Measurements from ENCODE around the gene CYP21A2.

GRCh38 chr6:32047539-32047854 is 9.3 kb downstream of the CYP21A2 start:
- TF ChIP-seq POLR2A (IDR thresholded peaks at IDR 0.05; ENCODE audit: low read depth, low read length) (no peak), TAF1 (IDR thresholded peaks at IDR 0.05; ENCODE audit: borderline replicate concordance, low read depth, low read length) (no peak), POLR2AphosphoS5 (IDR thresholded peaks at IDR 0.05; ENCODE audit: low read depth, low read length) (no peak)

All from GM12892 (cell line).